ENCODE results near the gene HSPB1. TPM values are rescaled to one million over a fixed set of nuclear protein-coding genes. Genes with fewer than 3 reads are reported as not detected.
A peak's percentile ranks its signal among the peaks of the same experiment; 100 is the strongest.

HSPB1 gene
- 1,000 to 10,000 TPM; 1,006 to 1,433 TPM for total RNA-seq

GRCh38 chr7:76302347-76303201, at the start of gene HSPB1:
HSPB1 (plus strand) TSS chr7:76302673; CDS start chr7:76302713, 40 bp downstream.
- Histone ChIP-seq H3K4me1 (peaks cover 0 to 46% of the 10 kb centered on the region in 2 donors), H3K4me3 (peak within 1 kb of the TSS; percentile 94 to 98), H3K36me3 (peaks cover 22% of the 10 kb centered on the region), H3K27me3 (no peaks in the 10 kb centered on the region), H3K27ac (peak within 1 kb of the TSS; percentile 100), H3K9me3 (no peaks in the 10 kb centered on the region)
- no peak for TF ChIP-seq CTCF (IDR thresholded peaks at IDR 0.05)
- peak; percentile 98 for DNase-seq (ENCODE audit: low spot score)

GRCh38 chr7:76254781-76255180, 47.7 kb upstream of the HSPB1 start:
- no peak overlapping the region for H3K4me3 ChIP-seq
- peaks cover 0 to 3% of the 10 kb centered on the region in 2 donors for H3K4me1 ChIP-seq
- no peaks in the 10 kb centered on the region for H3K36me3 ChIP-seq
- no peaks in the 10 kb centered on the region for H3K9me3 ChIP-seq
- H3K27ac ChIP-seq: no peak overlapping the region
- no peak for TF ChIP-seq CTCF (IDR thresholded peaks at IDR 0.05)
- no peak for DNase-seq (ENCODE audit: low spot score)
- peaks cover 0 to 3% of the 10 kb centered on the region in 2 donors for H3K27me3 ChIP-seq

- Histone ChIP-seq H3K36me3 (no peaks in the 10 kb centered on the region), H3K27ac (no peak overlapping the region), H3K27me3 (peaks cover 0 to 8% of the 10 kb centered on the region in 2 donors), H3K9me3 (no peaks in the 10 kb centered on the region), H3K4me3 (no peak overlapping the region), H3K4me1 (peaks cover 0 to 10% of the 10 kb centered on the region in 2 donors)
- TF ChIP-seq CTCF (IDR thresholded peaks at IDR 0.05): no peak
- no peak for DNase-seq (ENCODE audit: low spot score)
Measured at GRCh38 chr7:76257973-76258372, 44.5 kb upstream of the HSPB1 start.

GRCh38 chr7:76259124-76260093, 43.1 kb upstream of the HSPB1 start:
- no peak for TF ChIP-seq CTCF (IDR thresholded peaks at IDR 0.05)
- no peaks in the 10 kb centered on the region for H3K36me3 ChIP-seq
- DNase-seq (ENCODE audit: low spot score): no peak
- peaks cover 0 to 8% of the 10 kb centered on the region in 2 donors for H3K27me3 ChIP-seq
- peak overlapping the region; percentile 30 to 39 for H3K4me3 ChIP-seq
- no peaks in the 10 kb centered on the region for H3K9me3 ChIP-seq
- H3K27ac ChIP-seq: no peak overlapping the region
- H3K4me1 ChIP-seq: peaks cover 0 to 10% of the 10 kb centered on the region in 2 donors

GRCh38 chr7:76260171-76260703, 42.2 kb upstream of the HSPB1 start:
- H3K27me3 ChIP-seq: peaks cover 0 to 8% of the 10 kb centered on the region in 2 donors
- H3K4me3 ChIP-seq: peak overlapping the region; percentile 30 to 39
- TF ChIP-seq CTCF (IDR thresholded peaks at IDR 0.05): no peak
- H3K27ac ChIP-seq: no peak overlapping the region
- DNase-seq (ENCODE audit: low spot score): no peak
- H3K36me3 ChIP-seq: no peaks in the 10 kb centered on the region
- peaks cover 0 to 10% of the 10 kb centered on the region in 2 donors for H3K4me1 ChIP-seq
- no peaks in the 10 kb centered on the region for H3K9me3 ChIP-seq
